HG03565 (cell line): ENCODE results near the gene SNX27.

Experiments
- ATAC-seq: cut with Tn5 transposase; IDR thresholded peaks from one replicate; pipeline ENCODE4 v1.9.1; 2021; ENCODE audit warnings: mild to moderate bottlenecking, moderate library complexity; ENCODE audit not compliant: unreplicated experiment

The SNX27 gene

GRCh38 chr1:151702936-151703335 lies 91.1 kb downstream of the SNX27 start:
- no peak for ATAC-seq

- no peak for ATAC-seq
These were observed 92.0 kb downstream of the SNX27 start for GRCh38 chr1:151703813-151704212.

- ATAC-seq: no peak
These were observed 92.4 kb downstream of the SNX27 start for GRCh38 chr1:151704246-151704645.

- ATAC-seq: no peak
These were observed 93.3 kb downstream of the SNX27 start for GRCh38 chr1:151705146-151705545.

- ATAC-seq: no peak
These were observed 94.1 kb downstream of the SNX27 start for GRCh38 chr1:151705753-151706463.

GRCh38 chr1:151706464-151707415 lies 94.9 kb downstream of the SNX27 start:
- no peak for ATAC-seq

GRCh38 chr1:151707541-151708065 lies 95.8 kb downstream of the SNX27 start:
- ATAC-seq: no peak

- ATAC-seq: no peak
These were observed 97.0 kb downstream of the SNX27 start for GRCh38 chr1:151708891-151709290.

- ATAC-seq: no peak
These were observed 98.5 kb downstream of the SNX27 start for GRCh38 chr1:151710187-151710840.

GRCh38 chr1:151711044-151711800 lies 99.4 kb downstream of the SNX27 start:
- ATAC-seq: no peak

- no peak for ATAC-seq
These were observed 100.1 kb downstream of the SNX27 start for GRCh38 chr1:151711951-151712350.

- ATAC-seq: no peak
These were observed 101.2 kb downstream of the SNX27 start for GRCh38 chr1:151713044-151713443.

GRCh38 chr1:151713874-151714273 lies 102.0 kb downstream of the SNX27 start:
- ATAC-seq: no peak

- ATAC-seq: no peak
These were observed 103.2 kb downstream of the SNX27 start for GRCh38 chr1:151714820-151715725.

GRCh38 chr1:151715726-151716404 lies 104.0 kb downstream of the SNX27 start:
- ATAC-seq: no peak

- no peak for ATAC-seq
These were observed 104.5 kb downstream of the SNX27 start for GRCh38 chr1:151716405-151716762.

GRCh38 chr1:151716771-151717631 lies 105.2 kb downstream of the SNX27 start, which contains the start of gene CELF3:
Gene CELF3, minus strand, starts transcription at chr1:151716803. Its CDS starts 783 bp downstream, at chr1:151716020.
- ATAC-seq: no peak

- no peak for ATAC-seq
These were observed 106.2 kb downstream of the SNX27 start for GRCh38 chr1:151718011-151718431.
